ENCODE data around the gene ZNF197.
"Not testable (repeated sequence)": the region's sequence is repeated elsewhere in the genome, so short reads cannot be mapped to it uniquely, and the experiment has no call there.

Gene ZNF197

DNA sequence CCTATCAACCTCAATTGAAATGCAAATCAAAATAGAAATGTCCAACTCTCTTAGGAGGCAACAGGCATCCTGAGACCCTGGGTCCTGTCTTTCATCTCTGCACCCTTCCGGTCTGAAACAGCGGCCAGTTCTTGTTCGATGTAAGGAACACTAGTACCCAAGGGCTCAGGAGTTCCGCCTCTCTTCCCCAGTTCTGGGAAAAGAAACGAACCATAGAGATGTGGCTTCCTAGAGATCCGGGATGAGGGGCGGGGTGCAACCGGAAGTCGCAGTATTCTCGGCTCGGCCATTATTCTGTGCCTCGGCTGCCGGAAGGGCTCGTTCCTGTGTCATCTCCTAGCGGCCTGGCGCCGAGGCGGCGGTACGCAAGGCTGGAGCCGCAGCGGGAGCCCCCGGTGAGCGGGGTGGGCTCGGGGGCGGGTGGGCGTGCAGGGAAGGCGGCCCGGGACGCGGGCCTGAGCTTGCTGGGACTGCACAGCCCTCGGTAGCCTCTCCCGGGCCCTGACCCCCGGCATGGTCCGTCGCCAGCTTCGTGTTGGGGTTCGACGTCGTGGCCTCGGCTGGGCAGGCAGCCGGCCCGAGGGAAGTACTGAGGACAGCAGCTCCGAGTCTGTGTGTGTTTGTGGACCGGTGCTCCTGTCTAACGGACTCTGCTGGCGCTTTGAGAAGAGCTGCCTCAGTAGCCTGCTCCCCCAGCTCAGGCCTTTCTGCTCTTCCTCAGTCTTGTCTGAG, at the start of gene ZNF197:
TSS of gene ZNF197 (plus strand) at position 288 of the 732 bp plus-strand sequence. CDS start 4,119 bp downstream, outside the sequence.
- peak; percentile 93 for DNase-seq

DNA sequence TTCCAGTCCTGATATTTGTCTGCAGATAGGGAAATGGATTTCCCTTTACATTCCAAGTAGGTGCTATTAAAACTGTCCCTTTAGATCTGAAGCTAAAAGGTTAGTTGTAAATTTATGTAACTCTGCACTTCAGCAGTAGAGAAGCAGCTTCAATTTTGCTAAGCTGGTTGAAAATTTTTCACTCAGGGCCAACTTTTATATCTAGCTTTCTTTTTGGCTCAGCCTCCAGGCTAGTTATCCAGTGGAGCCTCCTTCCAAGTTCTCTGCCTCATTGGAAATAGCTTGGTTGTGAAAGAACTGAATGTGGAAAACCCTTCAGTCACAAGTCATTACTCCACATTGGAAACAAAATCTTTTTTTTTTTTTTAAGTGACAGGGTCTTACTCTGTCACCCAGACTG, 48.2 kb upstream of the ZNF197 start:
- DNase-seq: no peak

DNA sequence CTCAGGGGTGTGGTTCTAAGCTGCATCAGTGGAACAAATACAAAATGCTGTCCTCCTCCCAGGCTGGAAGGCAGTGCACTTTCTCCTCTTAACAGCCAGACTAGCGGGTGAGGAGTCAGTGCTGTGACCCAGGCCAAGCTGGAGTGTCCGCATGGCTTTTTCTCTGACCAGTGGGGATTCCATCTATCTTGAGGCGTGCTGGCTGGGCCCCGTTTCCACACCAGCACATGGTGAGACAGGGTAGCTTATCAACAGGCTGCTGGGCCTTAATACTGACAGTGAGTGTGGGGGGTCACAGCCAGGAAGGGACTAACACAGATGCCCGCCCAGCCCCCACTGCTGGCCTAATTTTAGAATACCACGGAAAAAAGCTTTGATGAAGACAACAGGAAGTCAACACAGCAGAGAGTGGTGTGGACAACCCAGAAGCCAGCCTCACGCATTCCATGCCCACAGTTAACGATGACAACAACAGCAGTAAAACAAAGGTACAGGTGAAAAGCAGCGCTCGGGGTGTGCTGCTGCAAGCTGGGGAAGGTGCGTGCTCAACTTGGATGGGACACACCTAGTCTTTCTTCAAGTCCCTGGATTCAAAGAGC, 47.4 kb upstream of the ZNF197 start:
- not testable (repeated sequence) for DNase-seq

DNA sequence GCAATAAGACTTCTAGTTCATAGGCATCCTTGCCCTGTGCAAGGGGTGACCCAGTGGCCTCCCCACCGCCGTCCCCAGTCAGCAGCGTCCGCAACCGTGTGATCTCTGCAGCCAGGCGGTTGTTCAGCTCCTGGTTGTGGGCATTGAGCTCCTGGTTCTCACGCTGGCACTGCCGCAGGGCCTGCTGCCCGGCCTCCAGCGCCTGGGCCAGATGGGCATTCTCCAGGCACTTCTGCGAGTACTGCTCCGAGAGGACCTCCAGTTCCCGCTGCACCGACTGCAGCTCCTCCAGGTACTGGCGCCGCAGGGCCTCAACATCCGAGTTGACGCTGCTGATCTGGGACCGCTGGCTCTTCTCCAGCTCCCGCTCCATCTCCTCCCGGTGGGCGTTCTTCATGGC, 46.5 kb upstream of the ZNF197 start:
- DNase-seq: not testable (repeated sequence)

DNA sequence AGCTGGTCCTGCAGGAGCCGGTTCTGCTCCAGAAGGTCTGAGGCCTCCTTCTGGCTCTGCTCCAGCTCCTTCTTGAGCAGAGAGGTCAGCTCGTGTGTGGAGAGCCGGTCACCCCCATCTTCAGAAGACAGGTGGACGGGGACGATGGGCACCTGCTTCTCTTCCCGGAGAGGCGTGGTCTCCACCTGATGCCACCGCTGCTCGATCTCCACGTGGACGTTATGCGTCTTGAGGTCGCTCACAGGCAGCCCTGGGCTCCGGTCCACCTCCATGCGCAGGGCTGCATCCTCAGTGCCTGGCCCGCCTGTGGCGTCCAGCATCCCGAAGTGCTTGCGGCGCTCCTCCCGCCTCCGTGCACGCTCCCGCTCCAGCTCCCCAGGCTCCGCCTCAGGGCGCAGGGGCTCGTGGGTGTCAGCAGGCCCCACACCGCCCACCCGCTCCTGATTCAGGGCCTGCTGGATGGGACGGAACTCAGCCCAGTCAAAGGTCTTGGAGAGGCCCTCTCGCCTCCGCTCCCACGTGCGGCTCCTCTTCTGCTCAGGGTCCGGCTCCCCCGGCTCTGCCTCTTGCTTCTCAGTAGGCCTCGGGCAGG, 45.8 kb upstream of the ZNF197 start:
- DNase-seq: not testable (repeated sequence)

DNA sequence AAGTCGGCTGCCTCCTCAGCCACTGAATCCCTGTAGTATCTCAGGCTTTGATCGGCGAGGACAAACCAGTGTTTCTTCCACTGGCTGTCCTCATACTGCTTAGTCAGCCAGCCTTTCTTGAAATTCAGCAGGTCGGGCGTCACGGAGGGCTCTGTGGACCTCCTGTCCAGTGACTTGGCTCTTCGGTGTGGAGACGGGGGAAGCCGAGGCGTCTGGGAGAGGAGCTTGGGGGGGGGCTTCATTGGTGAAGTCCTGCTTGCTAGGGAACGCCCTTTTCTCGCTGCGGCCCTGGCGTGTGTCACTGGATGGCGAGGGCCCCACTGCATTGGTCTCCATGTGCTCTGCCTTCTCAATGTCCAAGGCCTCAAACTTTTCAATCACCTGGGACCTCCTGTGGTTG, 45.1 kb upstream of the ZNF197 start:
- DNase-seq: not testable (repeated sequence)

DNA sequence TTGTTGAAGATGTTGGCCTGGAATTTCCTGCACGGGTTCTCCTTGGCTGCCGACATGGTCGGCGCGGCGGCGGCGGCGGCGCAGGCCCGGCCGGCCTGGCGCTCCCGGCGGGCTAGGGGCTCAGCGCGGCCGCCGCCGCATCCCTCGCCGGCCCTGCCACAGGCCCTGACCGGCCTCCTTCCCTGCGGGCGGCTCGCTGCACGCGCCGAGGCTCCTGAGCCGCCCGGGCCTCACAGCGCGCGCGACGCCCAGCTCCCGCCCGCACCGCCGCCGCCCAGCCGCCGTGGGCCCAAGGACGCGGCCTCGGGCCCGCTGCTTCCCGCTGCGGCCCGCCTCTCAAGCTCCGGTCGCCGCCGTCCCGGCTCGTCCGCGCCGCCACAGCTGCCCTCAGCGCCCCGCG, 43.9 kb upstream of the ZNF197 start:
- not testable (repeated sequence) for DNase-seq

DNA sequence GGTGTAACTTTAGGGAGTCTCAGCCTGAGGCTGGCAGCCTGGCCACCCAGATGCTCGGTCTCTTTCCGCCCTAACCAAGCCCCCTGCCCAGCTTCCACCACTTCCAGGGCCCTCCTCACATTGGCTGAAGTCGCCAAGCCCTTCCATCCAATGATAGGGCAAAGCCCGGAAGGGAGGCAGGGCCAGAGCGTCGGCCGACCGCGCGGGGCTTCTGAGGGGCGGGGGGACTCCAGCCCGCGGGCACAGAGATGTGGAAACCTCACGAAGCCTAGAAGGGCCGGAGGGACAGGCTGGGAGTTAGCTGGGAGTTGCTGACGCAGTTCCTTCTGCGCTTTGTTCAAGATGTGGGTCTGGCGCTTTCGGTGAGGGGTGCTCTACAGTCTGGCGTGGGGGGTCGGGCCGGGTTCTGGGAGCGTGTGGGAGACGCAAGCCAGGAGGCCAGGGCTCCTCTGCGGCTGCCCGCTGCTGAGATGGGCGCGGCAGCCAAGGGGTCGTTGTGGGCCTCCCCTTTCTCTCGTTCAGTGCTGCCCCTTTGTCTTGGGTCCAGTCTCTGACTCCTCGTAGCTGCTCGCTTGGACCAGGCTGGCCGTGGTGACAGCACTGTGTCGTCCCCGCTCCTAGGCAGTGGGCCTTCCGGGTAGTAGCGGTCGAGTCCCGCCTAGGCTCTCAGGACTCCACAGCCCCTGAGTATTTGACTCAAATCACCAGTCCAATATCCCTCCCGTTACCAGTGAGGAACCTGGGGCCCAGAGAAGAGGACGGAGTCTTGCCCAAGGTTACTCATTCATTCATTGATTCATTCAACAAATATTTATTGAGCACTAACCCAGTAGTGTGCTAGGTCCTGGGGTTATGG, 40.0 kb upstream of the ZNF197 start, which contains the start of gene ZNF660:
TSS of gene ZNF660 (plus strand) at position 319 of the 856 bp plus-strand sequence. CDS start 9,230 bp downstream, outside the sequence.
- peak; percentile 90 for DNase-seq

DNA sequence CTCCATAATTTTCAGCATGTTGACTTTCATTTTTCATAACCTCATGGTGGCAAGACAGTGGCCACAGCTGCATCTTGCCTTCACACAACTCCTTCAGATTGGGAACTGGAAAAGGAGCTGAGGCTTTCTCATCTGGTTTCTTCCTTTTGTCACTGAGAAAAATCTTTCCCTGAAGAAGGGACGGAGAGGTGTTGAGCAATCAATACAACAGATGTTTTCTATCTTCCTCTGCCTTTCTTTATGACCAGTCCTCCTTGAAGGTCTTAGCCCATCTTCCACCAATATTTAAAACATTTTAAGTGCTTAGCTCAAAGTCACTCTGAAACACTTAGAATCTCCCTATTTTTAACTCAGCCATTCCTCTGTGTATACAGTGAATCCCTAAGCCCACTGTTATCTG, 28.2 kb upstream of the ZNF197 start:
- DNase-seq: no peak

DNA sequence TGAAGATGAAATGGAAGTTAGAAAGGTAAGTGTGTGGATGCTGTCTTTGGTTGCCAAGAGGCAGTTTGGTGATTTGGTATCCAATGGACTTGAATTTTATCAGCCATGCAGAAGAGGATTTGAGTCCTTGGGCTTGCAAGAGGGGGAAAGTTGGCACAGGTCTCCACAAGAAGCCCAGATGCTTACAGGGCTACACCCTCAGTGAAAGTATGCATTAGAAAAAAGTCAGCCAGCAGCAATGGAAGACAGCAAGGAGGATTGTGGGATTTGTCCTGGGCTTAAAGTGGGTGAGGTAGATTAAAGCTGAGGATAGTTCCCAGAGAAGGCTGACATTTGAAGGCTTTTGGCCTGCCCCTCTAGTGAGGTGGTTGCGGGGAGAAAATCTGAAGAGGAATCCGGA, 23.1 kb upstream of the ZNF197 start:
- DNase-seq: no peak

DNA sequence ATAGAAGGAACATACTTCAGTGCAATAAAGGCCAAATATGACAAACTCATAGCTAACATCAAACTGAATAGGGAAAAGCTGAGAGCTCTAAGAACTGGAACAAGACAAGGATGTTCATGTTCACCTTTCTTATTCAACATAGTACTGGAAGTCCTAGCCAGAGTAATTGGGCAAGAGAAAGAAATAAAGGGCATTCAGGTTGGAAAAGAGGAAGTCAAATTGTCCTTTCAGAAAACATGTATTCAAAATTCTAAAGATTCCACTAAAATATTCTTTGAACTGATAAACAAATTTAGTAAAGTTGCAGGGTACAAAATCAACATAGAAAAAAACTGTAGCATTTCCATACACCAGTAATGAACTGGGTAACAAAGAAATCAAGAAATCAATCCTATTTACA, 12.2 kb upstream of the ZNF197 start:
- DNase-seq: no peak

DNA sequence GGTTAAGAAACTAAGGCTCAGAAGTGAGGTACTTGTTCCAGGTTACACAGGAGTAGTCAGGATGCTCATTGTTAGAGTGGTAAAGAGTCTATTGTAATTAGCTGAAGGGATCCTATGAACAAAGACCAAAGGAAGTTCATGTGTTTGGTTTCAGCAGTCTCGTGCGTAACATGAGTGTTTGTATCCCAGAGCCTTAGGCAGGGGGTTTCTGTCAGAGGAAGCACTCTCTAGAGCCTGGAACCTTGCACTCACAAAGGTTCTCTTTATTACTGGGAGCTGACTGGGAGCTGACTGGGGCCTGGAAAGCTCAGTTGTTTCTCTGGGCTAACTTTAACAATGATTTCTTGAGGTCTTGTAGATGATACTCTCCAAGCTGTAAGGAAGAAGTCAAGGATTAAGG, 3.9 kb downstream of the ZNF197 start:
- no peak for DNase-seq

DNA sequence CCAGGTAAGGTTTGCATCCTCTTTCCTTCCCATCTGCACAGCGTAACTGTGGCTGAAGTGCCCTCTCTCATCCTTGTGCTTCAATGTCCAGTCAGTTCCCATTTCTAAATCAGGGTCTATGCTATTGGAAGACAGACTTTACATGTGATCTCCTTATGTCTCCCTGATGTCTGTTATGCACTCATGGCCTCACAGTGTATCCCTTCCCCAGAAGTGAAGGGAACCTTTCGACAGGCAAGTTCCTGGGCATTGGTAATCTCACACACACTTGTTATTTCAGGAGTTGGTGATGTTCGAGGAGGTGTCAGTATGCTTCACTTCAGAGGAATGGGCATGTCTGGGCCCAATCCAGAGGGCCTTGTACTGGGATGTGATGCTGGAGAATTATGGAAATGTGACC, 7.4 kb downstream of the ZNF197 start:
- no peak for DNase-seq

DNA sequence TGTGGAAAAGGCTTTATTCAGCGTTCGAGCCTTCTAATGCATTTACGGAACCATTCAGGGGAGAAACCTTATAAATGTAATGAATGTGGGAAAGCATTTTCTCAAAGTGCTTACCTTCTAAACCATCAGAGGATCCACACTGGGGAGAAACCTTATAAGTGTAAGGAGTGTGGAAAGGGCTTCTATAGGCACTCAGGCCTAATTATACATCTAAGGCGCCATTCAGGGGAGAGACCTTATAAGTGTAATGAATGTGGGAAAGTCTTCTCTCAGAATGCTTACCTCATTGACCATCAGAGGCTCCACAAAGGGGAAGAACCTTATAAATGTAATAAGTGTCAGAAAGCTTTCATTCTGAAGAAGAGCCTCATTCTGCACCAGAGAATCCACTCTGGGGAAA, 17.5 kb downstream of the ZNF197 start:
- no peak for DNase-seq

DNA sequence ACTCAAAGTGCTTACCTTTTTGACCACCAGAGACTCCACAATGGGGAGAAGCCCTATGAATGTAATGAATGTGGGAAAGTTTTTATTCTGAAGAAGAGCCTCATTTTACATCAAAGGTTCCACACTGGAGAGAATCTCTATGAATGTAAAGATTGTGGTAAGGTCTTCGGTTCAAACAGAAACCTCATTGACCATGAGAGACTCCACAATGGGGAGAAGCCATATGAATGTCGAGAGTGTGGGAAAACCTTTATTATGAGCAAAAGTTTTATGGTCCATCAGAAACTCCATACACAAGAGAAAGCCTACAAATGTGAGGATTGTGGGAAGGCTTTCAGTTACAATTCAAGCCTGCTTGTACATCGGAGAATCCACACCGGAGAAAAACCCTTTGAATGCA, 18.2 kb downstream of the ZNF197 start:
- DNase-seq: no peak

DNA sequence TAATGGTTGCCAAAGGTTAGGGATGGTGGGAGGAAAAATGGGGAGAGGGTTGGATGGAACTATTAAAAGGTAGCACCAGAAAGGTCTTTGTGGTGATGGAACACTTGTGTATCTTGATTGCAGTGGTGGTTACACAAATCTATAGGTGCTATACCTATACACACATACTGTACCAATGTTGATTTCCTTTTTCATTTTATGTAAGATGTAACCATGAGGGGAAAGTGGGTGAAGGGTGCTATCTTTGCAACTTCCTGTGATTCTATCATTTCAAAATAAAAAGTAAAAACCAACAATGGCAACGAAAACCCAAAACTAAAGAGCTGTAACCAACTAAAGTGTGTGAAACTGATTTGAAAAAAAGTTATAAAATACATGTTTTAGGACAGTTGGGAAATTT, 22.9 kb downstream of the ZNF197 start:
- no peak for DNase-seq

DNA sequence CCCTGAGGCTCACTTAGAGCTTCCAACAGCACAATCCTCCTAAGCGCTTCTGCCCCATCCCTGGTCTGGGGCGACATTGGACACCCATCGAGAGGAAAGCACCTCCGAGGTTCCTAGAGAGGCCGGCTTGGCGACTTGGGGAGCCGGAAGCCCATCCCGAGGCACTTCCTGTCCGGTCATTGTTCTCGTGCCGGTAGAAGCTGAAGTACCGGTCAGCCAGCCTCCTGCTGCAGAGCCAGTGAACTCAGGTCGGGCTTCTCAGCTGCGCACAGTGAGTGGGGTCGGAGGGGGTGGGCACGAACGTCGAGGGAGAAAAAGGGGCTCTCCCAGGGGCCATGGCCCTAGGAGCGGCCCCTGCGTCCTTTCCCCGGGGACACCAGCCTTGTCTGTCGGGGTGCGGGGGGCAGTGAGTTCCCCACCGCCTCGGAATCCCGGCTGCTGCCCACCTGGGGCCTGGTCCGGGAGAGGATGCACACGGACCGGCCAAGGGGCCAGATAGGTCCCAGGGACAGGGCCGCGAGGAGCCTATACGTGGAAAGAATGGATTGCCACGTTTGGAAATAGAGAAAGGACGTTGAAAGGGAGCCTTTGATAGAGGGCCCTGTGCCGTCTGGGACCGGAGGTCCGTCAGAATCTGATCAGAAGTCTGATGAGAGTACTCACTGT, 23.9 kb downstream of the ZNF197 start, which contains the start of gene ZNF35:
TSS of gene ZNF35 (plus strand) at position 169 of the 666 bp plus-strand sequence. CDS start 2,336 bp downstream, outside the sequence.
- peak; percentile 84 for DNase-seq

DNA sequence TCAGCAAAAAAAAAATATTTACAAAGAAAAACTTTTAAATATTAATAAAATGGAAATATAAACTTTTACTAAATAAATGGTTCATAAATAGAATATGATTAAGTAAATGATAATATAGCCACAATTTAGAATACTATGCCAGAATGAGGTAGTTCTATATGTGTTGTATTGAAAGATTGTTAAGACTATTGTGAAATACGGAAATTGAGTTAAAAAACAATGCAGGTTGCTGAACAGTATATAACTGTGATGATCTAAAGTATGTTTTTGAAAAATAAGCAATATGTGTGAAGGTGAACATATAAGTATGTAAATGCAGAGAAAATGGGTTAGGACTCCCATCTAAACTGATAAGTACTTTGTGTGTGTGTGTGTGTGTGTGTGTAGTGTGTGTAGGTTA, 24.9 kb downstream of the ZNF197 start:
- no peak for DNase-seq

DNA sequence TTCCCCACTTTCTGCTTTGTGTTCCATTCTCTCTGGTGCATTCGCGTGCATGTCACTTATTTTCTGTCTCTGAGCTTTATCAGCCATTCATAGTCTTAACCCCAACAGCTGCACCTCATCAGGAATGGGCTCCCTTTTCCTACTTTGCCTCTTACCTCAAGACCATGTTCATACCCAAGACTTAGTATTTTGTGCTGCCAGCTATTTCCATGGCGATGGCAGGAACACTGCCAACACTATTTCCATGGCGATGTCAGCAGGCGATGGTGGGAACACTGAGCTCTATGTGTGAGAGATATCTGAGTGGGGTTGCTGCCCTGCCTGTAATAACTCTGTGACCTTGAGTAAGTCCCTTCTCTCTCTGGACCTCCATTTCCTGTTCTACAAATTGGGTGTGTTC, 29.2 kb downstream of the ZNF197 start:
- DNase-seq: no peak

DNA sequence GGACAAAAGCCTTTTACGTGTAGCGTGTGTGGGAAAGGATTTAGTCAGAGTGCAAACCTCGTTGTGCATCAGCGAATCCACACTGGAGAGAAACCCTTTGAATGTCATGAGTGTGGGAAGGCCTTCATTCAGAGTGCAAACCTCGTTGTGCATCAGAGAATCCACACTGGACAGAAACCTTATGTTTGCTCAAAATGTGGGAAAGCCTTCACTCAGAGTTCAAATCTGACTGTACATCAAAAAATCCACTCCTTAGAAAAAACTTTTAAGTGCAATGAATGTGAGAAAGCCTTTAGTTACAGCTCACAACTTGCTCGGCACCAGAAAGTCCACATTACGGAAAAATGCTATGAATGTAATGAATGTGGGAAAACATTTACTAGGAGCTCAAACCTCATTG, 34.2 kb downstream of the ZNF197 start:
- DNase-seq: no peak

DNA sequence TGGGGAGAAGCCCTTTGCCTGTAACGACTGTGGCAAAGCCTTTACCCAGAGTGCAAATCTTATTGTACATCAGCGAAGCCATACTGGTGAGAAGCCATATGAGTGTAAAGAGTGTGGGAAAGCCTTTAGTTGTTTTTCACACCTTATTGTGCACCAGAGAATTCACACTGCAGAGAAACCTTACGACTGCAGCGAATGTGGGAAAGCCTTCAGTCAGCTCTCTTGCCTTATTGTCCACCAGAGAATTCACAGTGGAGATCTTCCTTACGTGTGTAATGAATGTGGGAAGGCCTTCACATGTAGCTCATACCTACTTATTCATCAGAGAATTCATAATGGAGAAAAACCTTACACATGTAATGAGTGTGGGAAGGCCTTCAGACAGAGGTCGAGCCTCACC, 34.6 kb downstream of the ZNF197 start:
- DNase-seq: no peak

DNA sequence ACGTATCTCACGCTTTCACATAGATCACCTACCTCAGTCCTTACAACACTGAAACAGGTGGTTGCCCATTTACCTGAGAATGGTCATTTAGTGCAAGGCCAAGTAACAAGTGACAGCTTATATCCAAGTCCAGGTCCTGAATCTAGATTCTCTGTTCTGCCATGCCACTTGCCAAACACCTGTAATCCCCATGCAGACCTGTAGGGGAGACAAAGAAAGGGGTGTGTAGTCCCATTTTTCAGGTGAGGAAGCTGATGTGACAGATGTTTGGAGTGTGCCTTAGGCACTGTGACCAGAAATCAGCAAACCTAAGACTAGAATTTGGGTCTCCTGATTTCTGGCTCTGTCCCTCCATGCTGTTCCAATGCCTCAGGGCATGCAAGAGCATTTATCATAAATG, 36.4 kb downstream of the ZNF197 start:
- no peak for DNase-seq

DNA sequence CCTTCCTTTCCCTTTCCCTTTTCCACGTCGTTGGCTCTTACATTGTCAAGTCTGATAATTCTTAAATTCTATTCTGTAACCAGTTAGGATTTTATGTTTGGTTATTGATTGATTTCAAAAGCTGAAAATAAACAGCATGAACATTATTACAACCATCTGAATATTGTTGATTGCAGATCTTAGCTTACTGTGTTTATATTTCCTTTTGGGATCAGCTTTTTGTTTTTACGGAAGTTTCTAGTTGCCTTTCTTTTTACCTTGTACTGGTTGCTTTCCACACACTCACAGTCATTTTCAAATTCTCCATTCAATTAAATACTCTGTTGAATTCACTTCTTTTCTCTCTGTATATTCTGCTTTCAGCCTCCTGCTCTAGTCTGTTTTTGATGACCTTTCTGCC, 40.3 kb downstream of the ZNF197 start:
- DNase-seq: no peak
